NB4 (cell line): Measurements from ENCODE around the gene ZGRF1.

Experiments
- CTCF ChIP-seq: IDR thresholded peaks from one replicate; pipeline ENCODE4 v1.5.1; 2012; ENCODE audit warnings: low read depth, low read length
- MYC ChIP-seq: IDR thresholded peaks from 2 replicates; pipeline ENCODE4 v1.6.1; 2011; ENCODE audit warnings: low read depth, low read length
- POLR2A ChIP-seq: IDR thresholded peaks from 2 replicates; pipeline ENCODE4 v1.6.1; 2011; ENCODE audit warnings: mild to moderate bottlenecking; ENCODE audit not compliant: insufficient read length; ENCODE audit errors: extremely low read depth
- TF ChIP-seq, protein P1 (sequence below): IDR thresholded peaks from 2 replicates; pipeline ENCODE4 v1.6.1; 2011; ENCODE audit warnings: low read depth, low read length

DNA sequence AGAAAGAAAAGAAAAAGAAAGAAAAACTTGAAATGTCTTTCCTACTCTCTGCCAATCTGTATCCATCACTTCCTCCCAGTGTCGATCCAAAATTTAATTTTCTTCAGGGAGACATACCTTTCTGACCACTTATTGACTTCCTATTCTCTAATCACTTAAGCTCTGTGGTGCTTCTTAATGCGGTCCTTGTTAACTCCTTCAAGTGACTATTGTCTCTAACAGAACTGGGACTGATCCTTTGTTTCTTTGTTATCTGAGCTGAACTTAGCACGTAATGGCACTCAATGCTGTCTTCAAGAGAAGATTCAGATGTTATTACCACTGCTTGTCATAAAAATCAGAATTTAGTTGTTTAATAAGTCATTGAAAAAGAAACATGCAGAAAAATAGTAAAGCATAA, 31.4 kb upstream of the ZGRF1 start:
- TF ChIP-seq CTCF (no peak), POLR2A (no peak), MYC (no peak)
- TF ChIP-seq, protein P1, sequence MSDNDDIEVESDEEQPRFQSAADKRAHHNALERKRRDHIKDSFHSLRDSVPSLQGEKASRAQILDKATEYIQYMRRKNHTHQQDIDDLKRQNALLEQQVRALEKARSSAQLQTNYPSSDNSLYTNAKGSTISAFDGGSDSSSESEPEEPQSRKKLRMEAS = no peak
